Measurements from ENCODE around the gene SPINDOC. TPM values are rescaled to one million over a fixed set of nuclear protein-coding genes. Genes with fewer than 3 reads are reported as not detected.
A peak's percentile ranks its signal among the peaks of the same experiment; 100 is the strongest.

Gene SPINDOC
- total RNA-seq, 1 experiment from 2014 or later: 71.2 TPM

GRCh38 chr11:63844836-63845235 is 31.6 kb downstream of the SPINDOC start:
- peak overlapping the region; percentile 50 for H3K27ac Mint-ChIP-seq (ENCODE audit: unreplicated experiment)
- no peaks in the 10 kb centered on the region for H3K9me3 Mint-ChIP-seq (ENCODE audit: unreplicated experiment)
- no peaks in the 10 kb centered on the region for H3K9me3 ChIP-seq
- ChIA-PET POLR2A (no interaction called here), CTCF (interaction anchor here (0.6 to 1.6 kb wide), 4 partner anchors 27 to 223 kb away, joined by 3 to 7 read pairs (median 3); no protein-coding TSS in a partner anchor)
- H3K36me3 ChIP-seq (ENCODE audit: control insufficient read depth, insufficient read depth, low read length): peaks cover 1% of the 10 kb centered on the region
- H3K27me3 Mint-ChIP-seq (ENCODE audit: insufficient read depth, unreplicated experiment): no peaks in the 10 kb centered on the region
- H3K4me1 ChIP-seq: peaks cover 80% of the 10 kb centered on the region
- BruUV-seq (replicated peaks): no TSS peak
- H3K4me1 Mint-ChIP-seq (ENCODE audit: low read depth, unreplicated experiment): peaks cover 58% of the 10 kb centered on the region
- no peaks in the 10 kb centered on the region for H3K27me3 ChIP-seq (replicated peaks; ENCODE audit: control insufficient read depth, insufficient read depth, low read length)
- no peak overlapping the region for H3K4me3 Mint-ChIP-seq (ENCODE audit: unreplicated experiment)
- intact Hi-C loops (cut with micrococcal nuclease; ENCODE audit: unreplicated experiment): no loop called here
- no peak for DNase-seq
- H3K4me3 ChIP-seq (ENCODE audit: low read depth, low read length): no peak overlapping the region
- peaks cover 55% of the 10 kb centered on the region for H3K36me3 Mint-ChIP-seq (ENCODE audit: insufficient read depth, unreplicated experiment)
- TF ChIP-seq CTCF (IDR thresholded peaks at IDR 0.05; ENCODE audit: insufficient read depth in 1 of 2, low read depth in 1 of 2, low read length in 1 of 2, severe bottlenecking in 1 of 2, unreplicated experiment in 1 of 2): no peak

GRCh38 chr11:63845303-63845702 is 32.0 kb downstream of the SPINDOC start:
- ChIA-PET POLR2A (no interaction called here), CTCF (interaction anchor here (0.6 to 1.6 kb wide), 4 partner anchors 27 to 100 kb away, joined by 3 to 8 read pairs (median 5); no protein-coding TSS in a partner anchor)
- H3K4me1 Mint-ChIP-seq (ENCODE audit: low read depth, unreplicated experiment): peaks cover 54% of the 10 kb centered on the region
- BruUV-seq (replicated peaks): no TSS peak
- H3K27me3 ChIP-seq (replicated peaks; ENCODE audit: control insufficient read depth, insufficient read depth, low read length): no peaks in the 10 kb centered on the region
- no peak overlapping the region for H3K4me3 Mint-ChIP-seq (ENCODE audit: unreplicated experiment)
- DNase-seq: peak in 1 of 2 experiments; percentile 22
- H3K9me3 ChIP-seq: no peaks in the 10 kb centered on the region
- H3K4me1 ChIP-seq: peaks cover 81% of the 10 kb centered on the region
- intact Hi-C loops (cut with micrococcal nuclease; ENCODE audit: unreplicated experiment): no loop called here
- H3K36me3 ChIP-seq (ENCODE audit: control insufficient read depth, insufficient read depth, low read length): peaks cover 1% of the 10 kb centered on the region
- peaks cover 51% of the 10 kb centered on the region for H3K36me3 Mint-ChIP-seq (ENCODE audit: insufficient read depth, unreplicated experiment)
- TF ChIP-seq CTCF (IDR thresholded peaks at IDR 0.05; ENCODE audit: insufficient read depth in 1 of 2, low read depth in 1 of 2, low read length in 1 of 2, severe bottlenecking in 1 of 2, unreplicated experiment in 1 of 2): no peak
- H3K9me3 Mint-ChIP-seq (ENCODE audit: unreplicated experiment): no peaks in the 10 kb centered on the region
- peak overlapping the region; percentile 50 for H3K27ac Mint-ChIP-seq (ENCODE audit: unreplicated experiment)
- no peaks in the 10 kb centered on the region for H3K27me3 Mint-ChIP-seq (ENCODE audit: insufficient read depth, unreplicated experiment)
- H3K4me3 ChIP-seq (ENCODE audit: low read depth, low read length): no peak overlapping the region

GRCh38 chr11:63845911-63846310 is 32.7 kb downstream of the SPINDOC start:
- no peaks in the 10 kb centered on the region for H3K27me3 ChIP-seq (replicated peaks; ENCODE audit: control insufficient read depth, insufficient read depth, low read length)
- CTCF ChIA-PET: interaction anchor here (0.6 to 1.6 kb wide), 4 partner anchors 26 to 1111 kb away, joined by 3 to 8 read pairs (median 5); no protein-coding TSS in a partner anchor
- no peaks in the 10 kb centered on the region for H3K27me3 Mint-ChIP-seq (ENCODE audit: insufficient read depth, unreplicated experiment)
- peaks cover 80% of the 10 kb centered on the region for H3K4me1 ChIP-seq
- no peak overlapping the region for H3K4me3 ChIP-seq (ENCODE audit: low read depth, low read length)
- peaks cover 57% of the 10 kb centered on the region for H3K36me3 Mint-ChIP-seq (ENCODE audit: insufficient read depth, unreplicated experiment)
- DNase-seq: peak in 1 of 2 experiments; percentile 20
- no peaks in the 10 kb centered on the region for H3K9me3 Mint-ChIP-seq (ENCODE audit: unreplicated experiment)
- peaks cover 1% of the 10 kb centered on the region for H3K36me3 ChIP-seq (ENCODE audit: control insufficient read depth, insufficient read depth, low read length)
- TF ChIP-seq CTCF (IDR thresholded peaks at IDR 0.05; ENCODE audit: insufficient read depth in 1 of 2, low read depth in 1 of 2, low read length in 1 of 2, severe bottlenecking in 1 of 2, unreplicated experiment in 1 of 2): no peak
- H3K4me1 Mint-ChIP-seq (ENCODE audit: low read depth, unreplicated experiment): peaks cover 53% of the 10 kb centered on the region
- H3K9me3 ChIP-seq: no peaks in the 10 kb centered on the region
- H3K27ac Mint-ChIP-seq (ENCODE audit: unreplicated experiment): peak overlapping the region; percentile 50
- intact Hi-C loops (cut with micrococcal nuclease; ENCODE audit: unreplicated experiment): no loop called here
- no TSS peak for BruUV-seq (replicated peaks)
- H3K4me3 Mint-ChIP-seq (ENCODE audit: unreplicated experiment): no peak overlapping the region
- POLR2A ChIA-PET: no interaction called here
